HEK293T (cell line): ENCODE data around the gene OR3A2.
"Not testable (repeated sequence)": the region's sequence is repeated elsewhere in the genome, so short reads cannot be mapped to it uniquely, and the experiment has no call there.

Experiments used
- CTCF ChIA-PET: fragments of 350-600 bp; formaldehyde crosslinking; extraction: SDS; loops from one replicate; lab custom pipeline; 2021; ENCODE audit warnings: antibody characterized with exemption, inconsistent platforms; lab: Yijun Ruan, JAX
- POLR2A ChIA-PET: fragments of 350-600 bp; formaldehyde crosslinking; extraction: SDS; loops from one replicate; lab custom pipeline; 2020; ENCODE audit warnings: antibody characterized with exemption, inconsistent platforms; lab: Yijun Ruan, JAX
- DNase-seq: peaks from one replicate; pipeline ENCODE4 v3.0.0; 2012; ENCODE audit warnings: mixed read lengths; ENCODE audit errors: extremely low spot score
- ARNT ChIP-seq: fragments of 450-650 bp; IDR thresholded peaks from 2 replicates; pipeline ENCODE4 v1.6.1; 2017; ENCODE audit warnings: mild to moderate bottlenecking
- BHLHE40 ChIP-seq: fragments of 450-650 bp; IDR thresholded peaks from 2 replicates; pipeline ENCODE4 v1.6.1; 2016; ENCODE audit warnings: mild to moderate bottlenecking, moderate library complexity, borderline replicate concordance
- CTBP1 ChIP-seq: fragments of 450-650 bp; IDR thresholded peaks from 2 replicates; pipeline ENCODE4 v1.6.1; 2016; ENCODE audit warnings: borderline replicate concordance
- ELF4 ChIP-seq: fragments of 450-650 bp; IDR thresholded peaks from 2 replicates; pipeline ENCODE4 v1.6.1; 2017; ENCODE audit warnings: antibody characterized with exemption
- FOXA1 ChIP-seq: fragments of 450-650 bp; IDR thresholded peaks from 2 replicates; pipeline ENCODE4 v1.6.1; 2016; ENCODE audit warnings: mild to moderate bottlenecking
- FOXK2 ChIP-seq: fragments of 450-650 bp; IDR thresholded peaks from 2 replicates; pipeline ENCODE4 v1.6.1; 2016; ENCODE audit warnings: mild to moderate bottlenecking
- FOXM1 ChIP-seq: fragments of 450-650 bp; IDR thresholded peaks from 2 replicates; pipeline ENCODE4 v1.6.1; 2017; ENCODE audit warnings: mild to moderate bottlenecking, borderline replicate concordance
- HDGF ChIP-seq: fragments of 450-650 bp; IDR thresholded peaks from 2 replicates; pipeline ENCODE4 v1.6.1; 2017; ENCODE audit warnings: antibody characterized with exemption, borderline replicate concordance
- L3MBTL2 ChIP-seq: fragments of 450-650 bp; conservative IDR thresholded peaks from 2 replicates; pipeline ENCODE4 v1.6.1; 2016; ENCODE audit warnings: mild to moderate bottlenecking
- LEF1 ChIP-seq: fragments of 450-650 bp; IDR thresholded peaks from 2 replicates; pipeline ENCODE4 v1.6.1; 2017; ENCODE audit warnings: mild to moderate bottlenecking, borderline replicate concordance
- NFRKB ChIP-seq: fragments of 450-650 bp; IDR thresholded peaks from 2 replicates; pipeline ENCODE4 v1.6.1; 2016; ENCODE audit warnings: mild to moderate bottlenecking, moderate library complexity
- SP1 ChIP-seq: fragments of 450-650 bp; IDR thresholded peaks from 2 replicates; pipeline ENCODE4 v1.6.1; 2017
- SUZ12 ChIP-seq: fragments of 450-650 bp; IDR thresholded peaks from 2 replicates; pipeline ENCODE4 v1.6.1; 2016; ENCODE audit warnings: mild to moderate bottlenecking
- TARDBP ChIP-seq: fragments of 450-650 bp; IDR thresholded peaks from 2 replicates; pipeline ENCODE4 v1.6.1; 2016
- ZNF384 ChIP-seq: fragments of 450-650 bp; IDR thresholded peaks from 2 replicates; pipeline ENCODE4 v1.6.1; 2016
- TF ChIP-seq, protein P1 (sequence below): fragments of 450-650 bp; IDR thresholded peaks from 2 replicates; pipeline ENCODE4 v1.6.1; 2016

The OR3A2 gene

GRCh38 chr17:3385869-3386816, at the start of gene OR3A2:
Gene OR3A2 (minus strand): TSS chr17:3386308.
- no peak for TF ChIP-seq ARNT
- no peak for TF ChIP-seq FOXK2
- TF ChIP-seq, protein P1, sequence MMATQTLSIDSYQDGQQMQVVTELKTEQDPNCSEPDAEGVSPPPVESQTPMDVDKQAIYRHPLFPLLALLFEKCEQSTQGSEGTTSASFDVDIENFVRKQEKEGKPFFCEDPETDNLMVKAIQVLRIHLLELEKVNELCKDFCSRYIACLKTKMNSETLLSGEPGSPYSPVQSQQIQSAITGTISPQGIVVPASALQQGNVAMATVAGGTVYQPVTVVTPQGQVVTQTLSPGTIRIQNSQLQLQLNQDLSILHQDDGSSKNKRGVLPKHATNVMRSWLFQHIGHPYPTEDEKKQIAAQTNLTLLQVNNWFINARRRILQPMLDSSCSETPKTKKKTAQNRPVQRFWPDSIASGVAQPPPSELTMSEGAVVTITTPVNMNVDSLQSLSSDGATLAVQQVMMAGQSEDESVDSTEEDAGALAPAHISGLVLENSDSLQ = no peak
- TF ChIP-seq SP1 = no peak
- no peak for TF ChIP-seq ZNF384
- TF ChIP-seq LEF1 = no peak
- TF ChIP-seq TARDBP = no peak
- no peak for TF ChIP-seq ELF4
- TF ChIP-seq L3MBTL2 = no peak
- TF ChIP-seq SUZ12 = no peak
- no peak for TF ChIP-seq FOXA1
- no peak for TF ChIP-seq BHLHE40
- TF ChIP-seq NFRKB = no peak
- TF ChIP-seq CTBP1 = no peak
- TF ChIP-seq FOXM1 = no peak
- no peak for TF ChIP-seq HDGF
- ChIA-PET CTCF (no interaction called here), POLR2A (no interaction called here)
- DNase-seq = no peak

- no peak for DNase-seq
- no peak for TF ChIP-seq CTBP1
- TF ChIP-seq HDGF = no peak
- no peak for TF ChIP-seq TARDBP
- no peak for TF ChIP-seq FOXK2
- no peak for TF ChIP-seq SP1
- no peak for TF ChIP-seq FOXM1
- ChIA-PET CTCF (no interaction called here), POLR2A (no interaction called here)
Measured at GRCh38 chr17:3433741-3434140, 47.6 kb upstream of the OR3A2 start, which contains the start of gene OR1E2. Gene OR1E2 (minus strand): TSS chr17:3433841. CDS start chr17:3433841, 0 bp downstream.

- CTCF ChIA-PET, POLR2A ChIA-PET, DNase-seq: not testable (repeated sequence)
Measured at GRCh38 chr17:3433215-3433614, 47.1 kb upstream of the OR3A2 start.

GRCh38 chr17:3418222-3418621, 32.1 kb upstream of the OR3A2 start:
- no peak for DNase-seq
- TF ChIP-seq ARNT = no peak
- TF ChIP-seq FOXM1 = no peak
- TF ChIP-seq FOXA1 = no peak
- no peak for TF ChIP-seq NFRKB
- TF ChIP-seq, protein P1 = no peak
- ChIA-PET POLR2A (no interaction called here), CTCF (no interaction called here)

GRCh38 chr17:3415610-3416009, 29.5 kb upstream of the OR3A2 start:
- no peak for DNase-seq
- TF ChIP-seq SUZ12 = no peak
- no peak for TF ChIP-seq FOXA1
- no peak for TF ChIP-seq TARDBP
- TF ChIP-seq, protein P1 = no peak
- no peak for TF ChIP-seq NFRKB
- no peak for TF ChIP-seq ARNT
- no peak for TF ChIP-seq L3MBTL2
- CTCF ChIA-PET = no interaction called here
- POLR2A ChIA-PET = no interaction called here

GRCh38 chr17:3412216-3412615, 26.1 kb upstream of the OR3A2 start:
- POLR2A ChIA-PET, DNase-seq, CTCF ChIA-PET: not testable (repeated sequence)

DNA sequence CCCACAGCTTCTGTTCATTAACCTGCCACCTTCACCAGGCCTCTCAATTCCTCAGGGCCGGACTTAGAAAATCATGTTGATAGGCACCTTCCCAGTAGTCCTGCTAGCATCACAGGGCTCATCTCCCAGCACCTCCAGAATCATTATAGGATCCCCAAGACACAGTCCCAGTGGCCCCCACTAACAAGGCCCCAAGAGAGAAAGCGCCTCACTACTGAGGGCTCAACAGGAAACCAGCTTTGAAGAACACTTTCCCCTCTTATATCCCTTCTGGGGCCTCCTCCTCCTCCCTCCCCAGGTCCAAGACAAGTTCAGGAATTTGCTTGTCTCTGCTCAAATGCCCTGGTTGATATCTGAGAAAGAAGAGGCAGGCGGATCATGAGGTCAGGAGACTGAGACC, 25.0 kb upstream of the OR3A2 start, which contains the start of gene OR3A3:
Gene OR3A3, plus strand, starts transcription at position 301 of the 400 bp plus-strand sequence.
- no peak for DNase-seq
- POLR2A ChIA-PET = no interaction called here
- CTCF ChIA-PET = no interaction called here
- TF ChIP-seq NFRKB (no peak), BHLHE40 (no peak), L3MBTL2 (no peak), ZNF384 (no peak), SUZ12 (no peak), FOXM1 (no peak), TARDBP (no peak)
- TF ChIP-seq, protein P1 = no peak

GRCh38 chr17:3403856-3404255, 17.7 kb upstream of the OR3A2 start:
- POLR2A ChIA-PET, DNase-seq, CTCF ChIA-PET: not testable (repeated sequence)
